IMR-90 (cell line): ENCODE results near the gene EID3. TPM values are rescaled to one million over a fixed set of nuclear protein-coding genes. Genes with fewer than 3 reads are reported as not detected.
A peak's percentile ranks its signal among the peaks of the same experiment; 100 is the strongest.

Experiments
- ATAC-seq: fragments of 200-7000 bp; cut with Tn5 transposase; 2 replicates; pipeline ENCODE4 v1.9.1; 2020; ENCODE audit warnings: low read depth, mild to moderate bottlenecking, moderate library complexity
- BruUV-seq: library from RNA; stranded (reverse); fragments of 400-500 nt; replicated peaks from 2 replicates; lab custom pipeline; 2021; lab: Mats Ljungman, UMichigan
- CTCF ChIA-PET: fragments of 300-600 bp; formaldehyde crosslinking; extraction: SDS; loops from one replicate; lab custom pipeline; 2021; ENCODE audit warnings: antibody characterized with exemption; lab: Yijun Ruan, JAX
- POLR2A ChIA-PET: fragments of 300-600 bp; sonication (Branson Sonifier 250); formaldehyde crosslinking; loops from one replicate; lab custom pipeline; 2022; ENCODE audit warnings: antibody characterized with exemption; ENCODE audit not compliant: unreplicated experiment; lab: Charles Lee
- DNase-seq: peaks from one replicate; pipeline ENCODE4 v3.0.0; 2013
- H2AFZ ChIP-seq: replicated peaks from 2 replicates; pipeline ENCODE3; 2013; ENCODE audit warnings: low read length, mild to moderate bottlenecking; ENCODE audit not compliant: poor library complexity
- H2AK5ac ChIP-seq: 2 replicates; pipeline ENCODE4 v1.6.1; 2013; ENCODE audit warnings: low read depth, low read length, inconsistent platforms
- H2AK9ac ChIP-seq: replicated peaks from 2 replicates; pipeline ENCODE3; 2013; ENCODE audit warnings: mild to moderate bottlenecking, low read depth, low read length, moderate library complexity; ENCODE audit not compliant: poor library complexity
- H2BK120ac ChIP-seq: 2 replicates; pipeline ENCODE4 v1.6.1; 2013; ENCODE audit warnings: low read depth, low read length, inconsistent platforms
- H2BK15ac ChIP-seq: 3 replicates; pipeline ENCODE4 v1.6.1; 2013; ENCODE audit warnings: low read depth, low read length, inconsistent platforms
- H2BK20ac ChIP-seq: 2 replicates; pipeline ENCODE4 v1.6.1; 2013; ENCODE audit warnings: low read depth, mild to moderate bottlenecking, inconsistent platforms, low read length, moderate library complexity
- H2BK5ac ChIP-seq: 2 replicates; pipeline ENCODE4 v1.6.1; 2013; ENCODE audit warnings: mild to moderate bottlenecking, low read depth, low read length, inconsistent platforms; ENCODE audit not compliant: poor library complexity, severe bottlenecking
- H3K14ac ChIP-seq: replicated peaks from 2 replicates; pipeline ENCODE4 v1.6.1; 2013; ENCODE audit warnings: low read depth, low read length, inconsistent platforms
- H3K18ac ChIP-seq: 2 replicates; pipeline ENCODE4 v1.6.1; 2013; ENCODE audit warnings: low read depth, low read length, control low read depth
- H3K23ac ChIP-seq: 2 replicates; pipeline ENCODE4 v1.6.1; 2013; ENCODE audit warnings: low read depth, low read length, inconsistent platforms
- H3K27ac ChIP-seq: 2 replicates; pipeline ENCODE4 v1.5.1; 2013; ENCODE audit warnings: mild to moderate bottlenecking, control low read depth, low read length; ENCODE audit not compliant: insufficient read depth
- H3K27me3 ChIP-seq: 2 replicates; pipeline ENCODE4 v1.6.1; 2013; ENCODE audit warnings: low read length; ENCODE audit not compliant: control insufficient read depth, insufficient read depth
- H3K36me3 ChIP-seq: 2 replicates; pipeline ENCODE4 v1.6.1; 2013; ENCODE audit warnings: low read length, mixed read lengths; ENCODE audit not compliant: control insufficient read depth, insufficient read depth
- H3K4ac ChIP-seq: 2 replicates; pipeline ENCODE4 v1.6.1; 2013; ENCODE audit warnings: low read depth, low read length, inconsistent platforms
- H3K4me1 ChIP-seq: 2 replicates; pipeline ENCODE4 v1.6.1; 2013; ENCODE audit warnings: low read length, mixed read lengths; ENCODE audit not compliant: control insufficient read depth, insufficient read depth
- H3K4me2 ChIP-seq: 2 replicates; pipeline ENCODE4 v1.6.1; 2013; ENCODE audit warnings: low read depth, mild to moderate bottlenecking, control low read depth, low read length, moderate library complexity
- H3K4me3 ChIP-seq: 2 replicates; pipeline ENCODE4 v1.5.1; 2013; ENCODE audit warnings: low read depth, mild to moderate bottlenecking, control low read depth, low read length, moderate library complexity; ENCODE audit not compliant: insufficient read depth
- H3K56ac ChIP-seq: 2 replicates; pipeline ENCODE4 v1.6.1; 2013; ENCODE audit warnings: low read length, inconsistent platforms; ENCODE audit not compliant: insufficient read depth; ENCODE audit errors: extremely low read depth
- H3K79me1 ChIP-seq, 2 experiments: 2 replicates each; pipeline ENCODE4 v1.6.1; 2013; ENCODE audit warnings: low read length in 2 of 2, inconsistent platforms in 1 of 2, low read depth in 1 of 2
- H3K9ac ChIP-seq: 2 replicates; pipeline ENCODE4 v1.6.1; 2013; ENCODE audit warnings: low read depth, low read length, control low read depth
- H3K9me1 ChIP-seq: 2 replicates; pipeline ENCODE4 v1.6.1; 2013; ENCODE audit warnings: low read length, inconsistent platforms; ENCODE audit not compliant: insufficient read depth
- H3K9me3 ChIP-seq: 2 replicates; pipeline ENCODE4 v1.6.1; 2013; ENCODE audit warnings: low read length; ENCODE audit not compliant: control insufficient read depth, insufficient read depth
- H4K20me1 ChIP-seq: 2 replicates; pipeline ENCODE4 v1.6.1; 2013; ENCODE audit warnings: low read length, inconsistent platforms; ENCODE audit not compliant: insufficient read depth
- H4K5ac ChIP-seq: 2 replicates; pipeline ENCODE4 v1.6.1; 2013; ENCODE audit warnings: mild to moderate bottlenecking, low read depth, low read length, control low read depth
- H4K8ac ChIP-seq, 2 experiments: 2 replicates each; pipeline ENCODE4 v1.6.1; 2013; ENCODE audit warnings: low read depth in 2 of 2, low read length in 2 of 2, control low read depth in 1 of 2, inconsistent platforms in 1 of 2
- H4K91ac ChIP-seq: 2 replicates; pipeline ENCODE4 v1.6.1; 2013; ENCODE audit warnings: low read depth, low read length, inconsistent platforms; ENCODE audit not compliant: insufficient read depth
- MAFK ChIP-seq: IDR thresholded peaks from 2 replicates; pipeline ENCODE4 v1.6.1; 2012; ENCODE audit warnings: low read depth, low read length, improper control_type of control experiment
- MAZ ChIP-seq: IDR thresholded peaks from 2 replicates; pipeline ENCODE4 v1.6.1; 2012; ENCODE audit warnings: low read depth, mild to moderate bottlenecking, low read length, improper control_type of control experiment, moderate library complexity, borderline replicate concordance
- MXI1 ChIP-seq: IDR thresholded peaks from 2 replicates; pipeline ENCODE4 v1.6.1; 2012; ENCODE audit warnings: low read depth, mild to moderate bottlenecking, low read length, moderate library complexity, borderline replicate concordance
- dilution Hi-C: fragments of 300-500 bp; cut with HindIII; formaldehyde crosslinking; loops from one replicate; pipeline ENCODE4 v1.14.3; 2018; ENCODE audit warnings: low sequenced_read_pairs; ENCODE audit not compliant: unreplicated experiment
- in situ Hi-C: fragments of 300-500 bp; cut with MboI; formaldehyde crosslinking; loops from 3 replicates; pipeline ENCODE4 v1.14.3; 2019; ENCODE audit warnings: low sequenced_read_pairs, inconsistent platforms, mixed read lengths
- intact Hi-C: fragments of 100-400 bp; cut with micrococcal nuclease; formaldehyde crosslinking; loops from 2 replicates; pipeline ENCODE4 v1.10.0; 2022
- polyA plus RNA-seq, 3 experiments: library from polyadenylated mRNA; depleted of rRNA; stranded (reverse); fragments of >200 nt; gene quantifications; 2 replicates each; pipeline ENCODE4 v1.2.3, GENCODE V29; 2012; ENCODE audit warnings: low replicate concordance in 1 of 3
- total RNA-seq: library from RNA; depleted of rRNA; stranded (reverse); fragments of >200 nt; gene quantifications from 2 replicates; pipeline ENCODE4 v1.2.3, GENCODE V29; 2012

Gene EID3
- total and polyA plus RNA-seq, 2 of the 4 experiments (the other 2 are of a cell fraction), result 2.2 to 4.1 TPM

GRCh38 chr12:104307655-104308000, 4.1 kb downstream of the EID3 start:
- no TSS peak for BruUV-seq
- Histone ChIP-seq H2BK20ac (no peak overlapping the region), H2AK5ac (no peak overlapping the region), H3K27me3 (no peaks in the 10 kb centered on the region), H2BK5ac (peak overlapping the region; percentile 58), H3K4me2 (no peak overlapping the region), H3K56ac (no peak overlapping the region), H3K23ac (0 out of 2 replicates have a peak overlapping the region, but pooled peaks have one; percentile 17), H3K9ac (no peak overlapping the region), H4K91ac (no peak overlapping the region), H3K18ac (no peak overlapping the region), H3K9me1 (peaks cover 20% of the 10 kb centered on the region), H3K4me1 (peaks cover 24% of the 10 kb centered on the region; the same call in 1 of the 2 replicates), H2AFZ (no peak overlapping the region), H3K4ac (no peak overlapping the region), H3K9me3 (no peaks in the 10 kb centered on the region), H3K14ac (no peak overlapping the region), H3K79me1 (peaks cover 8 to 62% of the 10 kb centered on the region in 2 experiments; a peak in 2 of 4 replicates), H3K4me3 (no peak overlapping the region), H3K36me3 (peaks cover 26% of the 10 kb centered on the region), H2AK9ac (no peak overlapping the region), H2BK15ac (no peak overlapping the region), H3K27ac (no peak overlapping the region; the same call in 1 of the 2 replicates), H4K5ac (no peak overlapping the region), H2BK120ac (no peak overlapping the region), H4K8ac (no peak overlapping the region), H4K20me1 (peaks cover 94% of the 10 kb centered on the region)
- intact Hi-C loops (no loop called here), in situ Hi-C loops (no loop called here), dilution Hi-C loops (no loop called here)
- no peak for ATAC-seq
- TF ChIP-seq MAZ, result no peak
- no peak for TF ChIP-seq MXI1
- no peak for TF ChIP-seq MAFK
- DNase-seq, result no peak
- POLR2A ChIA-PET, result interaction anchor here (1.3 kb wide), 1 partner anchor 21 kb away, joined by 3 read pairs; no protein-coding TSS in a partner anchor
- CTCF ChIA-PET, result no interaction called here
